GM10266 (cell line): ENCODE measurements around the gene CDH6.
A peak's percentile ranks its signal among the peaks of the same experiment; 100 is the strongest.

Source experiments
- DNase-seq: peaks from one replicate; pipeline ENCODE4 v3.0.0; 2012; ENCODE audit errors: extremely low spot score
- TF ChIP-seq, protein P1 (sequence below): IDR thresholded peaks from 2 replicates; pipeline ENCODE4 v1.5.1; 2012; ENCODE audit warnings: mild to moderate bottlenecking, low read depth; ENCODE audit not compliant: control insufficient read depth, insufficient read depth; ENCODE audit errors: missing control alignments

Gene CDH6

DNA sequence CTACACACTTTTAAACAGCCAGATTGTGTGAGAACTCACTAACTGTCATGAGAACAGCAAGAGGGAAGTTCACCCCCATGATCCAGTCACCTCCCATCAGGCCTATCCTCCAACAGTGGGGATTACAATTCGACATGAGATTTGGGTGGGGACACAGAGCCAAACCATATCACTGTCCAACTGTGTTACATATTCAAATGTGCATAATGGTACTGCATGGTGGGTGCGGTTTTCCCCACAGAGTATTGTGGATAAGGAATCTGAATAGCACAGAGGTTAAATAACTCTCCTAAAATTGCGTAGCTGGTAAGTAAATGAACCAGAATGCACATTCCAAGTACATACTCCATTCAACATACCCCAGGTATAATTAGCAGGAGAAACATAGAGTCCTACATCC is 32.1 kb downstream of the CDH6 start:
- TF ChIP-seq, protein P1, sequence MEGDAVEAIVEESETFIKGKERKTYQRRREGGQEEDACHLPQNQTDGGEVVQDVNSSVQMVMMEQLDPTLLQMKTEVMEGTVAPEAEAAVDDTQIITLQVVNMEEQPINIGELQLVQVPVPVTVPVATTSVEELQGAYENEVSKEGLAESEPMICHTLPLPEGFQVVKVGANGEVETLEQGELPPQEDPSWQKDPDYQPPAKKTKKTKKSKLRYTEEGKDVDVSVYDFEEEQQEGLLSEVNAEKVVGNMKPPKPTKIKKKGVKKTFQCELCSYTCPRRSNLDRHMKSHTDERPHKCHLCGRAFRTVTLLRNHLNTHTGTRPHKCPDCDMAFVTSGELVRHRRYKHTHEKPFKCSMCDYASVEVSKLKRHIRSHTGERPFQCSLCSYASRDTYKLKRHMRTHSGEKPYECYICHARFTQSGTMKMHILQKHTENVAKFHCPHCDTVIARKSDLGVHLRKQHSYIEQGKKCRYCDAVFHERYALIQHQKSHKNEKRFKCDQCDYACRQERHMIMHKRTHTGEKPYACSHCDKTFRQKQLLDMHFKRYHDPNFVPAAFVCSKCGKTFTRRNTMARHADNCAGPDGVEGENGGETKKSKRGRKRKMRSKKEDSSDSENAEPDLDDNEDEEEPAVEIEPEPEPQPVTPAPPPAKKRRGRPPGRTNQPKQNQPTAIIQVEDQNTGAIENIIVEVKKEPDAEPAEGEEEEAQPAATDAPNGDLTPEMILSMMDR: no peak
- no peak for DNase-seq

GRCh38 chr5:31226651-31227050 is 33.2 kb downstream of the CDH6 start:
- TF ChIP-seq, protein P1: no peak
- DNase-seq: no peak

GRCh38 chr5:31229266-31229665 is 35.8 kb downstream of the CDH6 start:
- no peak for DNase-seq
- TF ChIP-seq, protein P1: no peak

- TF ChIP-seq, protein P1: no peak
- no peak for DNase-seq
Observed at GRCh38 chr5:31231177-31231838, 37.8 kb downstream of the CDH6 start.

DNA sequence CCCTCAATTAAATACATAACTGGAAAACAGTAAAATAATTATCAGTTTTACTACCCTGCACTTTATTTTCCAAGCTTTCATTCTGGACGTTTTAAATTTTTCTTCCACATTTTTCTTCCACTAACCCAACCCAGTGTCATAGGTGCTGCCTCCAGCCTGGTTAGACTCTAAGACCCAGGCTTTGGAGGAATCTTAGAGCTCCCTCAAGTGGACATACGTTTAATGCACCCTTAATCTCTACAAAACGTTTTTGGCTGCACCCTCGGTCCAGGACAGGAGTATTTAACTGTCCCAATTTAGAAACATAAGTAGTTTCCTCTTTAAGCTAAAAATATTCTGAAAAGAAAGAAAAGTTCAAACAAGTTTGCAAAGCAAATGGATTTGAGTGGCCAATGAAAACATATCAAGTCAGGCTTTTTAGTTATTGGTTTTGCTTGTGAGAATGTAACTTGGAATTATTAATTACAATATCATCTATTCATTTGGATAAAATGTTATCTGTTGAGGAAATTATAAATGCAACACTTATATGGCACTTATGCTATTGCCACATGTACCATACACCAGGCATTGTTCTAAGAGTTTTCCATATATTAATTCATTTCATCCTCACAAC is 38.9 kb downstream of the CDH6 start:
- peak; percentile 33 for DNase-seq
- TF ChIP-seq, protein P1: peak; percentile 56

- DNase-seq: no peak
- TF ChIP-seq, protein P1: no peak
Observed at GRCh38 chr5:31235381-31235780, 41.9 kb downstream of the CDH6 start.

- TF ChIP-seq, protein P1: no peak
- no peak for DNase-seq
Observed at GRCh38 chr5:31236339-31236738, 42.9 kb downstream of the CDH6 start.
